ENCODE measurements around the gene BTLA.

The BTLA gene

DNA sequence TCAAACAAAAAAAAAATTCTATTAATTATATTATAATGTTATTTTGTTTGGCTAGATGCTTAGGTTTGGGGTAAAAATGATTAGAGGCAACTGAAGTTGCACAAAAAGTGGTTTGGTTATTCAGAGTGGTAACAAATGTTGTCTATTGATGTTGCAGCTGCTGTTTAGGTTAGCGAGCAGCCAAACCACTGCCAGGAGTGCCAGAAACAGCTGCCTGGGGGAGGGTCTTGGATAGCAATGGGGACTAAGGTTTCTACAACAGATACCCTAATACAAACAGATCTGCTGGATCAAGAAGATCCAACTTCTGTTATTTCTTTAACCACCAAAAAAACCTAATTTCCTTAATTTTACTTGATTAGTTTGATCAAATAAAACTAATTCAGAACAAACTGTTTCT lies 26.6 kb downstream of the BTLA start:
- no peak for DNase-seq (ENCODE audit: low spot score)
- TF ChIP-seq, protein P1, sequence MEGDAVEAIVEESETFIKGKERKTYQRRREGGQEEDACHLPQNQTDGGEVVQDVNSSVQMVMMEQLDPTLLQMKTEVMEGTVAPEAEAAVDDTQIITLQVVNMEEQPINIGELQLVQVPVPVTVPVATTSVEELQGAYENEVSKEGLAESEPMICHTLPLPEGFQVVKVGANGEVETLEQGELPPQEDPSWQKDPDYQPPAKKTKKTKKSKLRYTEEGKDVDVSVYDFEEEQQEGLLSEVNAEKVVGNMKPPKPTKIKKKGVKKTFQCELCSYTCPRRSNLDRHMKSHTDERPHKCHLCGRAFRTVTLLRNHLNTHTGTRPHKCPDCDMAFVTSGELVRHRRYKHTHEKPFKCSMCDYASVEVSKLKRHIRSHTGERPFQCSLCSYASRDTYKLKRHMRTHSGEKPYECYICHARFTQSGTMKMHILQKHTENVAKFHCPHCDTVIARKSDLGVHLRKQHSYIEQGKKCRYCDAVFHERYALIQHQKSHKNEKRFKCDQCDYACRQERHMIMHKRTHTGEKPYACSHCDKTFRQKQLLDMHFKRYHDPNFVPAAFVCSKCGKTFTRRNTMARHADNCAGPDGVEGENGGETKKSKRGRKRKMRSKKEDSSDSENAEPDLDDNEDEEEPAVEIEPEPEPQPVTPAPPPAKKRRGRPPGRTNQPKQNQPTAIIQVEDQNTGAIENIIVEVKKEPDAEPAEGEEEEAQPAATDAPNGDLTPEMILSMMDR (IDR thresholded peaks at IDR 0.05; ENCODE audit: extremely low read depth, missing control alignments): no peak

DNA sequence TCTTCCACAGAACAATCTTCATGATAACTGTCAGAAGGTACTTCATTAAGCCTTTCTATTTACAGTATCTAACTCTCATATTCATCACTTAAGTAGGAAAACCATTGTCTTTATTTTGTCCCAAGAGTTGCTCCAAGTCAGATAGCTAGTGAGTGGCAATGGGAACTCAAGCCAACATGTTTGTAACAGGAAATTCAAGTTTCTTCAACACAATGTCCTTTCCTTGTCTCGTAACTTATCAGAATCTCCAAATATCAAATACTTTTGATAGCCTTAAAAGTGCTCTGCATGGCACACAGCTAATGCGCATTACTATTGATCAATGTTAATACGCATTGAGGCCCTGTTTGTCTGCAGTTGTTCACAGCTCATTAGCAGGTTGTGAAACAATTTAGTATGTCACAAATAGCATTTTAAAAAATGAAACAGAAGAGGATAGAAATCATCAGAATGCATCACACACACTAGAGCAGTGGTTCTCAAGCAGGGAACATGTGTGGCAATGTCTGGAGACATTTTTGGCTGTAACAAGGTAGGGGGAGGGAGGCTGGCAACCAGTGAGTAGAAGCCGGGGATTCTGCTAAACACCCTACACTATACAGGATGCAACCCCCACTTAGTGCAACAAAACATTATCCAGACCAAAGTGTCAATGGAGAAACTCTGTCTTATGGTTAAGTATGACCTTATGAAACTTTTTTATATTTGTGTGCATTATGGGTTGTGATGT lies 27.5 kb downstream of the BTLA start:
- TF ChIP-seq, protein P1 (IDR thresholded peaks at IDR 0.05; ENCODE audit: extremely low read depth, missing control alignments): no peak
- DNase-seq (ENCODE audit: low spot score): no peak

DNA sequence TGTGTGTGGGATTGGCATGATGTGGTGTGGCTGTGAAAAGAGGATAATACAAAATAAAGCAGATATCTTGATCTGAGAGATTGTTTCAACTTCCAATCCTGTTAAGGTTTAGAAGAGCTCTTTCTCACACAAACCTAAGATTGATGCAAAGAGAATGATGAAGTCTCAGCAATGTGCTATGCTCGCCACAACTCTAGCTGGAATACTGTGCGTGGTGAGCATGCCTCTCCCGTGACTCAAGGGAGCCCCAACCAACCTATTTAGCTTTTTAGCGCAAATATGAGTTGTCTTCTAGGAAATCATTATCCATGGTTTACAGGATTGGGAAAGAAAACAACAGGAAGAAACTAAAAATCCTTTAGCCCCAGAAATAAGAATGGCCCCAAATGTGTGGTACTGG lies 28.5 kb downstream of the BTLA start:
- TF ChIP-seq, protein P1 (IDR thresholded peaks at IDR 0.05; ENCODE audit: extremely low read depth, missing control alignments): no peak
- no peak for DNase-seq (ENCODE audit: low spot score)

DNA sequence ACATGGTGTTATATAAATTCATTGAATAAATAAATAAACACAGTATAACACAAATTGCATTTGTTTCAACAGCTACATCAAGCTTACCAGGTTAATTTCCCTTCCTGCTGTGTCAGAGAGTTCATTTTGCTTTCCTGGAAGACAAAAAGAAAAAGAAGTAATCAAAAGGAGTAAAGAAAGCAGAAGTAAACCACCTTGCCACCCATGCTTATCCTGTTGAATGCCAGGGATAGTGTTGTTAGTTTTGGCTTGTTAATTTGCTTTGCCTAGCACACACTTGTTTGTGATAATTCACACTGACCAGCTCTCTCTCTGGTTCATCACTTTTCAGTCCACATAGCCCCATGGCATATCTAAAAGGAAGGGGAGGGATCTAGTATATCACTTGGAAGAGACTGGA lies 29.6 kb downstream of the BTLA start:
- TF ChIP-seq, protein P1 (IDR thresholded peaks at IDR 0.05; ENCODE audit: extremely low read depth, missing control alignments): no peak
- no peak for DNase-seq (ENCODE audit: low spot score)

DNA sequence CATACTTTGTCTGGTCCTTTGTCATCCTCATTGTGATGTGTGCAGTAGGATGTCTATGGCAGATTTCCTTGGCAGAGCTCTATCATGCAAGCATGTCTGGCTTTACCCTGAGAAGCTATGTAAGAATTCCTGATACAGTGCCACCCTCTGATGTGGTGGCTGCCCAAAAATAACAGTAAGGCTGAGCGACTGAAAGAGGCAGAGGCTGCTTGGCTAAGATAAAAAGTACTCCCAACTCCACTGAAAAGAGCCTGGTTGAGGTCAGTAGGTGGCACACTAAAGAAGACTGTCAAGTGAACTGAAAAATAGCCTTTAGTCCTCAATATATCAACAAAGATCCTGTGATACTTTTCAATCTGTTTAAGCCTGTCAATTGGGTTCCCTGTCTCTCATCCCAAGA lies 31.7 kb downstream of the BTLA start:
- TF ChIP-seq, protein P1 (IDR thresholded peaks at IDR 0.05; ENCODE audit: extremely low read depth, missing control alignments): no peak
- no peak for DNase-seq (ENCODE audit: low spot score)

DNA sequence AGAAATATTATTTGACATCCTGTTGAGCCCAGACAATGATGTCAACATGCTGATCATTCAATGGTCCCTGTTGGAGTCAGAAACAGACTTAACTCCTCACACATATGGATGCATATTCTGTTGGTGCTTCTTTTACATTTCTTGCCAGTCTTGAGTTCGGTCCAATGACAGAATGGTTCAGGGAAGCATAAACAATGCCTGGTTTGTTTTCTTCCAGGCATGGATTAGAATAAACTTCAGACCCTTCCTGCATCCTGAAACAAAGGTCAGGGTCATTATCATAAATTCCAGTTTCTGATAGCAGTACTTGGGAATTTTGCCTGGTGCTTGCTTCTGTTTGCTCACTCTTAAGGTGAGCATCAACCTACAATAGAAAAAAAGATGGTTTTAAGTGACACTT lies 33.3 kb downstream of the BTLA start:
- TF ChIP-seq, protein P1 (IDR thresholded peaks at IDR 0.05; ENCODE audit: extremely low read depth, missing control alignments): no peak
- no peak for DNase-seq (ENCODE audit: low spot score)

DNA sequence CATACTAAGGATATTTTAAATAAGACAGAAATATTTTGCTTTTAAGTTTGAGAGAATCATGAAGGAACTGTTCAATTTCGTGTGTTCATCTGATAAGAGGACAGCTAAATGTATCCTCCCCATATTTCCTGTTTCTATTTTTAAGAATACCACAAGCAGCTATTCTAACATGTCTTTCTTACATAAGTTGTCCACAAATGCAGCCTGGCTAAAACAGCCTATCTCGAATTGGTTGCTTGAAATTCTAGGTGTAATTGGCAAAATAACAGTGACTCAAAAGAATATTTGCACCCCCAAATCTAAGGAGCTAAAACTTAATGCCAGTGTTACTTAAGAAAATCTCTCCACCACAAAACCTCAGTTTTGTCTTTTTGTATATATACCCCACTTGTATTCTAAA lies 35.0 kb downstream of the BTLA start:
- DNase-seq (ENCODE audit: low spot score): no peak

More for the DNA sequence above, 35.0 kb downstream of the BTLA start:
- TF ChIP-seq, protein P1 (IDR thresholded peaks at IDR 0.05; ENCODE audit: extremely low read depth, missing control alignments): no peak
